Measurements from ENCODE around the gene JKAMP. TPM values are rescaled to one million over a fixed set of nuclear protein-coding genes. Genes with fewer than 3 reads are reported as not detected.

The JKAMP gene
- total and polyA plus RNA-seq, 2 of the 8 experiments (the other 6 are each of a cell fraction or from before 2014, with no cell fraction given), result 34.9 to 182 TPM

- no peak overlapping the region for H4K91ac ChIP-seq (replicated peaks; ENCODE audit: insufficient read length, low read length)
- H3K27ac ChIP-seq (ENCODE audit: low read depth, low read length), result no peak overlapping the region
- no peak overlapping the region for H3K4ac ChIP-seq (replicated peaks; ENCODE audit: insufficient read length, low read depth, low read length)
- no peak overlapping the region for H2AK5ac ChIP-seq (ENCODE audit: low read depth, low read length)
- H3K9me3 ChIP-seq (ENCODE audit: insufficient read depth in 2 of 2, low read depth in 1 of 2, low read length in 1 of 2), result peaks cover 0 to 5% of the 10 kb centered on the region in 2 experiments; a peak in 1 of 4 replicates
- H3K36me3 ChIP-seq (ENCODE audit: control insufficient read depth in 2 of 4, insufficient read depth in 4 of 4, low read length in 3 of 4), result no peaks in the 10 kb centered on the region; a peak in 1 of 8 replicates
- H2BK15ac ChIP-seq (ENCODE audit: low read length), result no peak overlapping the region
- ChIA-PET POLR2A (ENCODE audit: partially characterized antibody) (no interaction called here), CTCF (ENCODE audit: partially characterized antibody) (interaction anchor here (0.8 to 14.6 kb wide), 7 partner anchors 52 to 388 kb away, joined by 4 to 462 read pairs (median 5); partner anchors contain the start of gene CCDC175)
- H3K14ac ChIP-seq (ENCODE audit: insufficient read length), result no peak overlapping the region
- H4K5ac ChIP-seq (ENCODE audit: insufficient read length, low read depth, low read length), result no peak overlapping the region
- H3K4me3 ChIP-seq (ENCODE audit: extremely low read depth in 1 of 4, insufficient read depth in 2 of 4, low read depth in 3 of 4, low read length in 4 of 4), result no peak overlapping the region
- TF ChIP-seq MAX (IDR thresholded peaks at IDR 0.05) (no peak), TBP (IDR thresholded peaks at IDR 0.05; ENCODE audit: low read depth, low read length) (no peak), HDAC6 (IDR thresholded peaks at IDR 0.05; ENCODE audit: low read depth, low read length) (no peak), RNF2 (IDR thresholded peaks at IDR 0.05; ENCODE audit: borderline replicate concordance, low read depth, low read length, missing control alignments, poor library complexity, severe bottlenecking) (no peak), SUZ12 (IDR thresholded peaks at IDR 0.05; ENCODE audit: low read length) (no peak), YY1 (IDR thresholded peaks at IDR 0.05; ENCODE audit: low read depth, low read length) (no peak), SIRT6 (IDR thresholded peaks at IDR 0.05; ENCODE audit: low read length) (no peak), SIX5 (IDR thresholded peaks at IDR 0.05; ENCODE audit: low read depth, low read length) (no peak), TCF12 (IDR thresholded peaks at IDR 0.05; ENCODE audit: low read depth, low read length) (no peak), HDAC2 (IDR thresholded peaks at IDR 0.05; ENCODE audit: borderline replicate concordance in 1 of 2, low read depth in 2 of 2, low read length in 2 of 2) (no peak), CHD1 (IDR thresholded peaks at IDR 0.05; ENCODE audit: low read depth, low read length) (no peak), CHD2 (IDR thresholded peaks at IDR 0.05; ENCODE audit: low read length) (no peak), PHF8 (conservative IDR thresholded peaks at IDR 0.05; ENCODE audit: low read depth, low read length) (no peak), CEBPB (IDR thresholded peaks at IDR 0.05; ENCODE audit: low read depth, low read length) (no peak)
- H3K56ac ChIP-seq (replicated peaks; ENCODE audit: insufficient read length, low read depth, low read length), result no peak overlapping the region
- H3K79me1 ChIP-seq (ENCODE audit: low read depth, low read length), result no peaks in the 10 kb centered on the region
- FAIRE-seq, result no peak
- H2BK12ac ChIP-seq (ENCODE audit: low read depth, low read length), result no peak overlapping the region
- DNase-seq (ENCODE audit: low read depth in 1 of 2, low spot score in 2 of 2), result no peak
- no peaks in the 10 kb centered on the region for H4K20me1 ChIP-seq (replicated peaks in 1 of 2; ENCODE audit: control insufficient read depth in 1 of 2, insufficient read depth in 2 of 2, low read length in 2 of 2)
- no peaks in the 10 kb centered on the region for H3K27me3 ChIP-seq (replicated peaks in 1 of 4; ENCODE audit: control insufficient read depth in 3 of 4, extremely low read depth in 1 of 4, insufficient read depth in 3 of 4, low read length in 3 of 4)
- no peak overlapping the region for H4K8ac ChIP-seq (ENCODE audit: extremely low read depth, insufficient read depth, low read length)
- H3K23ac ChIP-seq (ENCODE audit: insufficient read length), result no peak overlapping the region
- no peak overlapping the region for H2BK5ac ChIP-seq (ENCODE audit: low read depth, low read length)
- H2BK20ac ChIP-seq (ENCODE audit: low read length), result no peak overlapping the region
- H3K23me2 ChIP-seq (ENCODE audit: low read depth, low read length), result no peaks in the 10 kb centered on the region
- no peak overlapping the region for H2AFZ ChIP-seq (ENCODE audit: low read length)
- 86% methylated on average over 2 of the region's 2 CpGs; no CpG with 5 or more reads in 1 of the 2 experiments for WGBS, 2 experiments (ENCODE audit: extremely low coverage in 1 of 2, insufficient coverage in 1 of 2, insufficient read length in 1 of 2, insufficient replicate concordance in 2 of 2, low coverage in 1 of 2, low lambda C conversion rate in 2 of 2, missing lambda C conversion rate in 1 of 2)
- no peak overlapping the region for H3K18ac ChIP-seq (ENCODE audit: extremely low read depth, low read length)
- peaks cover 0 to 3% (median under 1%) of the 10 kb centered on the region in 4 experiments; a peak in 2 of 7 replicates for H3K4me1 ChIP-seq (replicated peaks in 1 of 4; ENCODE audit: control insufficient read depth in 3 of 4, insufficient read depth in 4 of 4, low read length in 3 of 4)
- H3K4me2 ChIP-seq (ENCODE audit: insufficient read depth in 1 of 2, low read depth in 2 of 2, low read length in 2 of 2), result no peak overlapping the region
- no peak overlapping the region for H2BK120ac ChIP-seq (replicated peaks; ENCODE audit: low read depth, low read length)
- no peaks in the 10 kb centered on the region for H3K79me2 ChIP-seq (ENCODE audit: control insufficient read depth in 1 of 2, insufficient read depth in 2 of 2, low read length in 2 of 2)
- no peak overlapping the region for H3K9ac ChIP-seq (replicated peaks in 1 of 4; ENCODE audit: extremely low read depth in 1 of 4, low read depth in 3 of 4, low read length in 3 of 4)
These were observed 25.7 kb downstream of the JKAMP start for GRCh38 chr14:59510001-59510400.

All from H1 (cell line).